Left ventricle myocardium superior (tissue), 1 donor: ENCODE measurements around the gene ABCC3. TPM values are rescaled to one million over a fixed set of nuclear protein-coding genes. Genes with fewer than 3 reads are reported as not detected.

Source experiments
- ATAC-seq: fragments of 200-7000 bp; cut with Tn5 transposase; one replicate; pipeline ENCODE4 v1.9.1; 2020; ENCODE audit warnings: mild to moderate bottlenecking, moderate library complexity
- DNase-seq: peaks from one replicate; pipeline ENCODE4 v3.0.0-alpha.2; 2020
- intact Hi-C: fragments of 100-400 bp; cut with micrococcal nuclease; formaldehyde crosslinking; loops from one replicate; pipeline ENCODE4 v1.11.0; 2022
- total RNA-seq: library from RNA; stranded (reverse); fragmentation: NEBNext Ultra II Directional; extraction: Animal tissue kit (Norgen Biotek cat#: 25700); gene quantifications from one replicate; pipeline ENCODE4 v1.2.1, GENCODE V29; 2021
- donor health status: DM: no; HTN: yes; CAD: no; lungs with severe emphysema.

The ABCC3 gene
- total RNA-seq, 1 donor from 2014 or later, result 0.37 TPM

- no peak for ATAC-seq
- intact Hi-C loops, result loop anchor here (5.0 to 10.0 kb wide), 2 partner anchors 78 to 140 kb away; partner anchors contain the start of gene SPATA20
- no peak for DNase-seq
Observed at GRCh38 chr17:50625032-50625871, 9.4 kb upstream of the ABCC3 start.

- ATAC-seq (peak; percentile 84), DNase-seq (peak; percentile 85)
- intact Hi-C loops, result loop anchor here (5.0 to 10.0 kb wide), 2 partner anchors 79 to 141 kb away; partner anchors contain the start of gene SPATA20
Observed at GRCh38 chr17:50626037-50626574, 8.6 kb upstream of the ABCC3 start.

- intact Hi-C loops, result loop anchor here (5.0 to 10.0 kb wide), 2 partner anchors 80 to 142 kb away; partner anchors contain the start of gene SPATA20
- DNase-seq (no peak), ATAC-seq (no peak)
Observed at GRCh38 chr17:50627036-50627781, 7.5 kb upstream of the ABCC3 start.

GRCh38 chr17:50627782-50628601 lies 6.7 kb upstream of the ABCC3 start:
- DNase-seq, result no peak
- intact Hi-C loops, result loop anchor here (5.0 to 10.0 kb wide), 2 partner anchors 81 to 143 kb away; partner anchors contain the start of gene SPATA20

GRCh38 chr17:50629902-50630301 lies 4.8 kb upstream of the ABCC3 start:
- no peak for ATAC-seq
- no peak for DNase-seq
- intact Hi-C loops, result loop anchor here (5.0 to 10.0 kb wide), 2 partner anchors 83 to 145 kb away; partner anchors contain the start of gene SPATA20

More at GRCh38 chr17:50627782-50628601, 6.7 kb upstream of the ABCC3 start:
- no peak for ATAC-seq

- intact Hi-C loops, result no loop called here
- DNase-seq (peak; percentile 65), ATAC-seq (peak; percentile 67)
Observed at GRCh38 chr17:50630524-50631194, 4.0 kb upstream of the ABCC3 start.

- intact Hi-C loops, result no loop called here
- DNase-seq (no peak), ATAC-seq (no peak)
Observed at GRCh38 chr17:50631195-50631907, 3.3 kb upstream of the ABCC3 start.

- DNase-seq (no peak), ATAC-seq (no peak)
- intact Hi-C loops, result no loop called here
Observed at GRCh38 chr17:50631908-50632571, 2.6 kb upstream of the ABCC3 start.

GRCh38 chr17:50632637-50633036 lies 2.0 kb upstream of the ABCC3 start:
- ATAC-seq (no peak), DNase-seq (no peak)
- intact Hi-C loops, result no loop called here

- intact Hi-C loops, result no loop called here
- DNase-seq (no peak), ATAC-seq (no peak)
Observed at GRCh38 chr17:50633683-50634082, 998 bp upstream of the ABCC3 start.

- intact Hi-C loops, result no loop called here
- ATAC-seq, result no peak
- DNase-seq, result no peak
Observed at GRCh38 chr17:50634915-50635731, 442 bp downstream of the ABCC3 start.

- no peak for ATAC-seq
- DNase-seq, result no peak
- intact Hi-C loops, result no loop called here
Observed at GRCh38 chr17:50635732-50635981, 976 bp downstream of the ABCC3 start.

GRCh38 chr17:50635982-50636803 lies 1.5 kb downstream of the ABCC3 start:
- intact Hi-C loops, result no loop called here

GRCh38 chr17:50636804-50637195 lies 2.1 kb downstream of the ABCC3 start:
- DNase-seq, result no peak
- ATAC-seq, result no peak
- intact Hi-C loops, result no loop called here

More at GRCh38 chr17:50635982-50636803, 1.5 kb downstream of the ABCC3 start:
- ATAC-seq (no peak), DNase-seq (no peak)

GRCh38 chr17:50637829-50638605 lies 3.3 kb downstream of the ABCC3 start:
- intact Hi-C loops, result no loop called here
- ATAC-seq, result no peak
- no peak for DNase-seq
